Measurements from ENCODE around the gene LDB3. TPM values are rescaled to one million over a fixed set of nuclear protein-coding genes. Genes with fewer than 3 reads are reported as not detected.

LDB3 gene
- total RNA-seq, 2 experiments from 2014 or later: 0.07 to 0.09 TPM

DNA sequence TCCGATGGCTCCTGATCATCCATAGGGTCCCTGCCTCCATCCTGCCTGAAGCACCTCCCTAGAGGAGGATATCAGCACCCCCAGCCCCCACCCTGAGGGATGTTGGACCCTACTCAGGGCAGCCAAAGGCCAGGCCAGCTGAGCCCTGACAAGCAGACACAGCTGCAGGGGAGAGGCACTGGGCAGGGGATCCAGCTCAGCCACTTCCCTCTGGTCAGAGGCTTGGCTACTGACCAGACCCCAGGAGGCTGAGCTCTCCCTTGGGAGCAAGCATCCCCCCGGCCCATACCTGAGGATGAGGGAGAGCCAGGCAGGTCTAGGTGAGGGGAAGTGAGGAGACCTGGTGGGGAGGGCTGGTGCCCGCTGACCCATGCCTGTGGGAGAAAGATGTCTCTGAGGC, 6.6 kb downstream of the LDB3 start:
- DNase-seq: no peak
- TF ChIP-seq, protein P1, sequence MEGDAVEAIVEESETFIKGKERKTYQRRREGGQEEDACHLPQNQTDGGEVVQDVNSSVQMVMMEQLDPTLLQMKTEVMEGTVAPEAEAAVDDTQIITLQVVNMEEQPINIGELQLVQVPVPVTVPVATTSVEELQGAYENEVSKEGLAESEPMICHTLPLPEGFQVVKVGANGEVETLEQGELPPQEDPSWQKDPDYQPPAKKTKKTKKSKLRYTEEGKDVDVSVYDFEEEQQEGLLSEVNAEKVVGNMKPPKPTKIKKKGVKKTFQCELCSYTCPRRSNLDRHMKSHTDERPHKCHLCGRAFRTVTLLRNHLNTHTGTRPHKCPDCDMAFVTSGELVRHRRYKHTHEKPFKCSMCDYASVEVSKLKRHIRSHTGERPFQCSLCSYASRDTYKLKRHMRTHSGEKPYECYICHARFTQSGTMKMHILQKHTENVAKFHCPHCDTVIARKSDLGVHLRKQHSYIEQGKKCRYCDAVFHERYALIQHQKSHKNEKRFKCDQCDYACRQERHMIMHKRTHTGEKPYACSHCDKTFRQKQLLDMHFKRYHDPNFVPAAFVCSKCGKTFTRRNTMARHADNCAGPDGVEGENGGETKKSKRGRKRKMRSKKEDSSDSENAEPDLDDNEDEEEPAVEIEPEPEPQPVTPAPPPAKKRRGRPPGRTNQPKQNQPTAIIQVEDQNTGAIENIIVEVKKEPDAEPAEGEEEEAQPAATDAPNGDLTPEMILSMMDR (IDR thresholded peaks at IDR 0.05): no peak
- ATAC-seq: no peak
- no peaks in the 10 kb centered on the region for H3K27me3 Mint-ChIP-seq
- H3K9me3 Mint-ChIP-seq: no peaks in the 10 kb centered on the region
- intact Hi-C loops (cut with micrococcal nuclease): no loop called here
- no peak overlapping the region for H3K27ac Mint-ChIP-seq
- CTCF ChIA-PET: no interaction called here
- no peaks in the 10 kb centered on the region for H3K36me3 Mint-ChIP-seq (ENCODE audit: low read depth)
- H3K4me1 Mint-ChIP-seq (ENCODE audit: low read depth): no peaks in the 10 kb centered on the region
- POLR2A ChIA-PET: no interaction called here
- no peak overlapping the region for H3K4me3 Mint-ChIP-seq

GRCh38 chr10:86677374-86677773, 9.1 kb downstream of the LDB3 start:
- intact Hi-C loops (cut with micrococcal nuclease): no loop called here
- ChIA-PET CTCF (no interaction called here), POLR2A (no interaction called here)
- ATAC-seq: no peak
- Mint-ChIP-seq H3K36me3 (ENCODE audit: low read depth) (no peaks in the 10 kb centered on the region), H3K4me1 (ENCODE audit: low read depth) (no peaks in the 10 kb centered on the region), H3K4me3 (no peak overlapping the region), H3K9me3 (no peaks in the 10 kb centered on the region), H3K27me3 (no peaks in the 10 kb centered on the region), H3K27ac (no peak overlapping the region)
- no peak for DNase-seq
- TF ChIP-seq, protein P1 (IDR thresholded peaks at IDR 0.05): no peak

- H3K36me3 Mint-ChIP-seq (ENCODE audit: low read depth): no peaks in the 10 kb centered on the region
- intact Hi-C loops (cut with micrococcal nuclease): no loop called here
- H3K27ac Mint-ChIP-seq: no peak overlapping the region
- ATAC-seq (no peak), DNase-seq (no peak)
- ChIA-PET POLR2A (no interaction called here), CTCF (no interaction called here)
- TF ChIP-seq, protein P1 (IDR thresholded peaks at IDR 0.05): no peak
- no peaks in the 10 kb centered on the region for H3K9me3 Mint-ChIP-seq
- H3K4me3 Mint-ChIP-seq: no peak overlapping the region
- no peaks in the 10 kb centered on the region for H3K4me1 Mint-ChIP-seq (ENCODE audit: low read depth)
- H3K27me3 Mint-ChIP-seq: no peaks in the 10 kb centered on the region
These were observed 10.9 kb downstream of the LDB3 start for GRCh38 chr10:86678999-86679792.

- TF ChIP-seq, protein P1 (IDR thresholded peaks at IDR 0.05): no peak
- H3K27ac Mint-ChIP-seq: no peak overlapping the region
- intact Hi-C loops (cut with micrococcal nuclease): no loop called here
- ChIA-PET POLR2A (no interaction called here), CTCF (no interaction called here)
- H3K36me3 Mint-ChIP-seq (ENCODE audit: low read depth): no peaks in the 10 kb centered on the region
- no peaks in the 10 kb centered on the region for H3K4me1 Mint-ChIP-seq (ENCODE audit: low read depth)
- H3K4me3 Mint-ChIP-seq: no peak overlapping the region
- H3K27me3 Mint-ChIP-seq: no peaks in the 10 kb centered on the region
- ATAC-seq (no peak), DNase-seq (no peak)
- no peaks in the 10 kb centered on the region for H3K9me3 Mint-ChIP-seq
These were observed 12.7 kb downstream of the LDB3 start for GRCh38 chr10:86681047-86681446.

DNA sequence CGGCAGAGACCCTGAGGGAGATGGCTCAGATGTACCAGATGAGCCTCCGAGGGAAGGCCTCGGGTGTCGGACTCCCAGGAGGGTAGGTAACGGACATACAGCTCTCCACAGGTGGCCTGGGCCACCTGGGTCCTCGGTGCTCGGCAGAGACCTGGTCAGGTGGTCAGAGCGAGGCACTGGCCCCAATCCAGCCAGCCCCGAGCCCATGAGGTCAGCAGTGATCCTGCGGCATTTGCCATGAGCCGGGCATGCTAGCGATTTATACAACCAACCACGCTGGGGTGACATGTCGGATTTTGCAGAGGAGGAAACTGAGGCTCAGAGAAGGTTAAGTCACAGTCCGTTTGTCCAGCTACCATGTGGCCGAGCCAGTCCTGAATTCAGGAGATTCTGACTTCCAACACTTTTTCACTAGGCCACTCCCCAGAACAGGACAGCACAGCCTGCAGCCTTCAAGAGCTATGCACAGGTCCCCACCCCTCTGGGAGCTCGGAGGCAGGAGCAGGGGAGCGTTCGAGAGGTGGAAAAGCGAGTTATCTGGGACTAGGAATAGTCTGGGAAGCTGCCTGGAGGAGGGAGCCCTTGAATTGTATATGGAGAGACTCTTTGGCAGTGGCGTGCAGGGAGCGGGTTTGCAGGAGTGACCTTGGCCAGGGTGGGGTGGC, 13.5 kb downstream of the LDB3 start:
- Mint-ChIP-seq H3K9me3 (no peaks in the 10 kb centered on the region), H3K4me3 (no peak overlapping the region), H3K27me3 (no peaks in the 10 kb centered on the region), H3K4me1 (ENCODE audit: low read depth) (no peaks in the 10 kb centered on the region), H3K36me3 (ENCODE audit: low read depth) (no peaks in the 10 kb centered on the region), H3K27ac (no peak overlapping the region)
- POLR2A ChIA-PET: no interaction called here
- intact Hi-C loops (cut with micrococcal nuclease): no loop called here
- no peak for ATAC-seq
- DNase-seq: no peak
- CTCF ChIA-PET: no interaction called here
- TF ChIP-seq, protein P1 (IDR thresholded peaks at IDR 0.05): no peak

Data from activated CD8-positive, alpha-beta T cell treated with anti-CD3 and anti-CD28 coated beads for 36 hours (primary cell).